Lung (tissue), 12 donors: ENCODE data around the gene THEM4. TPM values are rescaled to one million over a fixed set of nuclear protein-coding genes. Genes with fewer than 3 reads are reported as not detected.

Experiments
- ATAC-seq: fragments of 200-7000 bp; cut with Tn5 transposase; one replicate; pipeline ENCODE4 v1.9.1; 2020; ENCODE audit warnings: moderate number of reproducible peaks; ENCODE audit not compliant: insufficient read depth, low FRiP score
- DNase-seq, 3 donors: peaks; one replicate each; pipeline ENCODE4 v3.0.0-alpha.2; 2013 to 2017
- H3K27ac ChIP-seq, 2 donors: one replicate each; pipeline ENCODE4 v1.5.1; 2013; ENCODE audit warnings: mild to moderate bottlenecking in 2 of 2, moderate library complexity in 2 of 2, control low read depth in 1 of 2, inconsistent platforms in 1 of 2, low read depth in 1 of 2, low read length in 1 of 2
- H3K27me3 ChIP-seq, 3 donors: one replicate each; pipeline ENCODE4 v1.5.1; 2013; ENCODE audit warnings: low read length in 2 of 3; ENCODE audit not compliant: control insufficient read depth in 3 of 3, insufficient read depth in 3 of 3
- H3K36me3 ChIP-seq, 4 donors: one replicate each; pipeline ENCODE4 v1.5.1; 2013; ENCODE audit warnings: low read length in 4 of 4, mild to moderate bottlenecking in 1 of 4, moderate library complexity in 1 of 4; ENCODE audit not compliant: control insufficient read depth in 4 of 4, insufficient read depth in 4 of 4
- H3K4me1 ChIP-seq, 5 donors: one replicate each; pipeline ENCODE4 v1.5.1; 2013; ENCODE audit warnings: low read length in 5 of 5, mild to moderate bottlenecking in 2 of 5, moderate library complexity in 1 of 5; ENCODE audit not compliant: control insufficient read depth in 5 of 5, insufficient read depth in 5 of 5
- H3K4me3 ChIP-seq: one replicate; pipeline ENCODE4 v1.5.1; 2013; ENCODE audit warnings: mild to moderate bottlenecking, control low read depth, moderate library complexity
- H3K9ac ChIP-seq, 2 donors: one replicate each; pipeline ENCODE4 v1.5.1; 2013; ENCODE audit warnings: low read length in 2 of 2, control low read depth in 1 of 2; ENCODE audit not compliant: insufficient read depth in 1 of 2
- H3K9me3 ChIP-seq, 4 donors: one replicate each; pipeline ENCODE4 v1.5.1; 2013; ENCODE audit warnings: low read length in 3 of 4, mild to moderate bottlenecking in 1 of 4, moderate library complexity in 1 of 4; ENCODE audit not compliant: control insufficient read depth in 4 of 4, insufficient read depth in 3 of 4
- CTCF ChIP-seq: IDR thresholded peaks from 2 replicates; pipeline ENCODE4 v1.5.1; 2012; ENCODE audit warnings: mild to moderate bottlenecking; ENCODE audit errors: control extremely low read depth, extremely low read depth
- WGBS, 2 donors: extraction: QIAGEN DNeasy Blood & Tissue Kit; methylation state at CpG; one replicate each; pipeline ENCODE4 v1.1.7; 2013; 5-methylcytosine and 5-hydroxymethylcytosine counted together
- polyA plus RNA-seq, 2 donors: library from polyadenylated mRNA; stranded (reverse); fragments of 200-250 nt; gene quantifications; one replicate each; pipeline ENCODE4 v1.2.1, GENCODE V29; 2013
- total RNA-seq, 2 donors: library from RNA; depleted of rRNA in 1 of 2; stranded (reverse); fragments of >200 nt in 1 of 2; gene quantifications; one replicate each; pipeline ENCODE4 v1.2.1, GENCODE V29; 2014 to 2021
- donor health status: control.
- donor health status: control.
- donor health status: Bipolar disorder and iron deficiency.
- donor health status: healthy.
- donor health status: DM: yes; HTN: yes; CAD: no.

THEM4 gene
- total and polyA plus RNA-seq, 4 donors, result 10.3 to 15.7 (median 13.6) TPM

GRCh38 chr1:151853411-151853943 lies 55.8 kb downstream of the THEM4 start, which contains the start of gene THEM5:
Gene THEM5, minus strand, starts transcription at chr1:151853712. Its CDS starts 147 bp downstream, at chr1:151853565.
- WGBS, 2 donors, result 71 to 75% methylated on average over 5 of the region's 5 CpGs
- DNase-seq (peak in 1 of 3 donors; percentile 32), ATAC-seq (no peak)
- Histone ChIP-seq H3K4me1 (peaks cover 0 to 37% (median 10%) of the 10 kb centered on the region in 5 donors), H3K36me3 (no peaks in the 10 kb centered on the region), H3K27me3 (no peaks in the 10 kb centered on the region), H3K9me3 (no peaks in the 10 kb centered on the region), H3K4me3 (no peak within 1 kb of the TSS), H3K9ac (no peak within 1 kb of the TSS), H3K27ac (no peak within 1 kb of the TSS)
- no peak for TF ChIP-seq CTCF

GRCh38 chr1:151852733-151853132 lies 56.6 kb downstream of the THEM4 start:
- Histone ChIP-seq H3K27ac (no peak overlapping the region), H3K9me3 (no peaks in the 10 kb centered on the region), H3K36me3 (no peaks in the 10 kb centered on the region), H3K4me3 (no peak overlapping the region), H3K4me1 (peaks cover 0 to 40% (median 14%) of the 10 kb centered on the region in 5 donors), H3K27me3 (no peaks in the 10 kb centered on the region), H3K9ac (no peak overlapping the region)
- WGBS, 2 donors, result 92 to 93% methylated on average over 4 of the region's 4 CpGs
- no peak for TF ChIP-seq CTCF
- peak in 1 of 3 donors; percentile 9 for DNase-seq
- ATAC-seq, result no peak

GRCh38 chr1:151851886-151852285 lies 57.4 kb downstream of the THEM4 start:
- no peak overlapping the region for H3K9ac ChIP-seq
- no peaks in the 10 kb centered on the region for H3K27me3 ChIP-seq
- DNase-seq, result peak in 1 of 3 donors; percentile 4
- H3K4me1 ChIP-seq, result peaks cover 0 to 42% (median 14%) of the 10 kb centered on the region in 5 donors
- no peak for TF ChIP-seq CTCF
- ATAC-seq, result no peak
- WGBS, 2 donors, result 89 to 90% methylated on average over 8 of the region's 8 CpGs
- H3K27ac ChIP-seq, result no peak overlapping the region
- H3K36me3 ChIP-seq, result no peaks in the 10 kb centered on the region
- H3K9me3 ChIP-seq, result no peaks in the 10 kb centered on the region
- no peak overlapping the region for H3K4me3 ChIP-seq

DNA sequence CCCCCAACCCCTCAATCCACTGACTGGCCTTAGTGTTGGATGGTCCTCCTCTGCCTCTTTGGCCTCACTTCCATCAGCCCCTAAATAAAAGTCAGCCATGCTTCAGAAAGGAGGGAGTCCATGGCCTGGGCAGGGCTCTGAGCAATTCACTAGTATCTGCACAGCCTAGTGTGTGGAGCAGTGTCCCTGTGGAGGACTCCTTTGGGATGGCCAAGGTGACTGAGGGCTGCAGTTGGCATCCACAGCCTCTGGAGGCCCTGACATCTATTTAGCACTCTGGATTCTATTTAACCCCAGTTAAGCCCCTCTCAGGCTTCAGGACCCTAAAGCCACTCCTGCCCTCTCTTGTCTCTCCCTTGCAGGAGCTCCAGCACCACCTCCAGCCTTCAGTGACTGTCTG lies 59.4 kb downstream of the THEM4 start:
- no peaks in the 10 kb centered on the region for H3K9me3 ChIP-seq
- no peak overlapping the region for H3K27ac ChIP-seq
- ATAC-seq (no peak), DNase-seq (no peak)
- no peak for TF ChIP-seq CTCF
- H3K4me1 ChIP-seq, result peaks cover 0 to 35% (median 14%) of the 10 kb centered on the region in 5 donors
- H3K36me3 ChIP-seq, result no peaks in the 10 kb centered on the region
- no peak overlapping the region for H3K4me3 ChIP-seq
- H3K9ac ChIP-seq, result no peak overlapping the region
- no peaks in the 10 kb centered on the region for H3K27me3 ChIP-seq
